NCI-H524 (cell line): ENCODE measurements around the gene PAX4.
"Not testable (repeated sequence)": the region's sequence is repeated elsewhere in the genome, so short reads cannot be mapped to it uniquely, and the experiment has no call there.

Experiments
- DNase-seq, 2 experiments: peaks; one replicate each; lab custom pipeline; 2025; lab: John Stamatoyannopoulos, UW

PAX4 gene

GRCh38 chr7:127585044-127585953 is 32.6 kb downstream of the PAX4 start, which contains the start of gene GCC1:
Gene GCC1 (minus strand): TSS chr7:127585596. CDS start chr7:127585182, 414 bp downstream.
- DNase-seq: peak; percentile 46 to 83

GRCh38 chr7:127584648-127585043 is 33.3 kb downstream of the PAX4 start:
- DNase-seq: no peak

- DNase-seq: no peak
Observed at GRCh38 chr7:127582361-127582760, 35.6 kb downstream of the PAX4 start.

GRCh38 chr7:127581716-127582115 is 36.2 kb downstream of the PAX4 start:
- DNase-seq: no peak

- no peak for DNase-seq
Observed at GRCh38 chr7:127580612-127581011, 37.3 kb downstream of the PAX4 start.

GRCh38 chr7:127578711-127579275 is 39.1 kb downstream of the PAX4 start:
- DNase-seq: no peak

GRCh38 chr7:127578036-127578684 is 39.8 kb downstream of the PAX4 start:
- no peak for DNase-seq

- DNase-seq: no peak
Observed at GRCh38 chr7:127571741-127572505, 46.0 kb downstream of the PAX4 start.

- DNase-seq: not testable (repeated sequence)
Observed at GRCh38 chr7:127568034-127568433, 49.9 kb downstream of the PAX4 start.

GRCh38 chr7:127566242-127566641 is 51.7 kb downstream of the PAX4 start:
- DNase-seq: no peak
